DMS 273 (cell line): ENCODE measurements around the gene ATXN7.

ENCODE experiments used
- DNase-seq: peaks from one replicate; lab custom pipeline; 2025; ENCODE audit not compliant: unreplicated experiment; lab: John Stamatoyannopoulos, UW

ATXN7 gene

DNA sequence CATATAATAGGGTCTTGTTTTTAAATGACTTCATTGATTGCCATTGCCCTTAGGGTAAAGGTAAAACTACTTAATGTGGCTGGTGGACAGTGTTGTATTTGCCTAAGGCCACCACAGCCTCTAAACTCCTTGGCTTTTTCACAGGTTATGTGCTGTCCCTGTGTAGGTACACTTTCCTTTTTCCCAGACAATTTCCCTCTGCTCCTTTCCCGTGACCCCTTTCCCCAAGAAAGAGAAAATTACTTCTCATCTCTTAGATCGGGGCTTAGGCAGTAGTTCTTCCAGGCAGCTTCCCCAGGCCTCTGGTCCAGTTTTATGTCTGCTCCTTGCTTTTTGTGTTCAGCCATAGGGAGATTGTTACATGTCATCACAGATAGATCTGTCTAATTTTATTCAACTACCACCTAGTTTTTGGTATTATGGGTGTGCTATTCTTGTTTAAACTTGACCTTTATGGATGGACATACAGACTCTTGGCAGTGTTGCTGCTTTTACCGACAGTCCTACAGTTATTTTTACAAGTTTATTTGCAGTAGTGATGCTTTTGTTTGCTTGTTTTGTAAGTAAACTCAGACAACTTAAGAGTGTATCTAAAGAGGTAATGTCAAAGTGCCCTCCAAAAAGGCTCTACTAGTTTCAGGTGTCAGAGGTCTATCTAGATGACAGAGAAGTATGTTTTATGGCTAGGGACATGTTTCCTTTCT, 69.0 kb downstream of the ATXN7 start:
- DNase-seq = no peak

DNA sequence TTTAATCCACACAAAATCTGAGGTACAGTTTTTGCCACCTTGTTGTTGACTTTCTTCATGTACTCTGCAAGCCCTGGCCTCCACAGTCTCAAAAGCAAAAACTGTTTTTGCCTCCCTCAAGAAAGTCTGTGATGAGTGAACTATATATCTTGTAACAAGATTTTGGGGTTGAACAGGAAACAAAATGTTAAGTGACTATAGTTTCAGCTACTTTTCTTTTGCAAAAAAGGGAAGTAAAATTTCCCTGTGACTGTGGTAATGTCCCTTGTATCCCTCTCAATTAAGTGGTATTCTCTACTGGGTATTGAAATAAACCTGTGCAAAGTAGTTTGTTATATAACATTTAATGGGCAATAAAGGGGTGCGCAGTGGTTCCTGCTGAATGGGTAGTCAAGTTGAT, 69.8 kb downstream of the ATXN7 start:
- no peak for DNase-seq

DNA sequence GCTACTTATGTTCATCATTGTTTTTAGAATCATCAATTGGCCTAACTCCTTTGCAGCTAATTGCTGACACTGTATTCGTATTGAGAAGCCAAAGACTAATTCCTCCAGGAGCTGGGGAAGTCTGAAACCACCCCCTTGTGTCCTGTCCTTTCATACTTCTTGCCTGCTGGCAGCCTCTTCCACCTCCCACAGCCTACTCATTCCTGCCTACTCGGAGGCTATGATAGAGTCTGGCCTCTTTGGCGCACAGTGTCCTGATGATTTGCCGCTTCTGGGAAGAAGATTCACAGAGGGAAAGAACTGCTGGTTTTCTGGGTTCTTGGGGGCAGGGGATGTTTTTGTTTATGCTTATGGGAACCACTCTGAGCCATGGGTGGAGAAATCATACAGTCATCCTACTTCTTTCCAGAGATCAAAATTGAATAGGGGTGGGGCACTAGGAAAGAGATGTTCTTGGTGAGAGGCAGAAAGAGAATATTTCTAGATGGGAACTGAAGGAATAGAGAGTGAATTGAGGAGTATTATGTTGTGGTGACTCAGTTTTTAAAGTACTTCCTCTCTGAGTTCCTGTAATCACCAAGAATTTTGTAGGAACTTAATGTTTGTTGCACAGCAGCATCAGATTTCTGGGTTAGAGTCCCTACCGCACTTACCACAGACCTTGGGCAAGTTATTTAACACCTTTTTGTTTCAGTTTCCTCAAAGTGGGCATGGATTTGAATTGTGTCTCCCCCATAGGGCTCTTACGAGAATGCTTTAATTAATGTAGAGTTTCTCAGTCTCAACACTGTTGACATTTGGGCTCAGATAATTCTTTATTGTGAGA, 70.6 kb downstream of the ATXN7 start:
- no peak for DNase-seq

DNA sequence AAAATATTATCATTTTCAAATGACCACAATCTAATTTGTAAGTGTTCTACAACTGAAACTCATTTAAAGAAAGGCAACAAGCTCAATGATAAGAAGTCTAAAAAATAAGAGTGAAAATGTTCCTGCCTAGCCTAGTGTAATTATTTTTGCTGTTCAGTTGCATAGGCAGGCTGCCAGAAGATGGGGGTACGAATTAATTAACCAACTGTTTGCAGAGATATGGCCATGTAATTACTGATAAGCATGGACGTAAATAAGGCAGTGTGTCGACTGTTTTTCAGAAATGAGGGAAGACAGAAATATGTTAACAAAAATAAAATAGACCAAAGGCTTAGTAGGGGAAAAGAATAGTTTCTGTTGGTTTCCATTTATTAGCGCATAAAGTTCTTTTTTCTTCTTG, 73.3 kb downstream of the ATXN7 start:
- peak; percentile 80 for DNase-seq

DNA sequence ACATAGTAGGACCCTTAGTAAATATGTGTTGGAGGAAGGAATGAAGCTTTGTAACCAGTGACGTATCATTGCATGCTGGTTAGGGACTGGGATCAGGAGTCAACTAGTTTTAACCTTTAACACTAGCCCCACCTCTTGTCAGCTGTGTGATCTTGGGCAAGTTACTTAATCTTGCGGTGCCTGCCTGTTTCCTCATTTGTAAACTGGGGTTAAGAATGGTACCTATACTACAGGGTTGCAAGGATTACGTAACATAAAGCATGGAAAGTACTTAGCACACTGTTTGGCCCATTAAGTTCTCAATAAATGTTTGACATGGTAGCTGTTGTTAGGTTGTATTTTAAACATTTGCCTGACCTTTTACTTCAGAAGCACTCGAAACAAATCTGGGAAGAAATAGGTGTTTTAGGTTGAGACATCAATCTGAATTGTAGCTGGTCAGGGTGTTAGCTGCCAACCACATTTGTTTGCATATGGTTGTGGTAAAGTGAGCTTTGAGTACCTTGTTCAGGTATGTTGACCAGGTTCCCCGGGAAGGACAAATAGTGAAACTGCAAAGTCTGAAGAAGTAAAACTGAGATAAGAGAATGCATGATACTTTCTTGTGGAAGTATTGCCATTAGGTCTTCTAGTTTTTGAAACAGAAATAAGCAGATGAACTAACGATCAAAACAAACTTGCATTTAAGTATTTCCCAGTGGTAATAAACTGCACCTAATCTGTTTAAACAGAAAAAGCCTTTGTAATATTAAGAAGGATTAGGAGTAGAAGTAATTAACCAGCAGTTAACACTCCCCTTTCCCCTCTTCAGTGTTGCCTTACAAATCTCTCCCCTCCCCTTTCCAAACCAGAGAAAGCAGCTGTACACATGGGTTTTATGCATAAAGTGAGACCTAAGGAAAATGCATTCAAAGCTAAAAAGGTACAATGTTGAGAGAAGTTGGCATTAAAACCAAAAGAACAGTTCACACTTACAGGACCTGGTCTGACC, 74.3 kb downstream of the ATXN7 start:
- DNase-seq = peak; percentile 14

DNA sequence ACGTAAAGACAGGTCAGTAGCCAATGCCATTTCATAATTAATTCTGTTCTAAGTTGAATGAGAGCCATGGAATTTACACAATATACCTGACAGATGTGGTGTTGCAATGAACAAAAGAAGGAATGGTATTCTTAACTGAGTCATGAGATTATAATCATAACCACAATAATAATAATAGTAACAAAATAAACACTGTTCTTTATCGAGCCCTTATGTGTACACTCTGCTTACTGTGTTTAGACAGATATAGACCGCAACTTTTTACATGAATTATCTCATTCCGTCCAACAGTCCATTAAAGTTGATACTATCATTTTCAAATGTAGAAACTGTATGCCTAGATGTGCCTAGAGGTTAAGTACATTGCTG, 76.7 kb downstream of the ATXN7 start:
- DNase-seq = no peak

DNA sequence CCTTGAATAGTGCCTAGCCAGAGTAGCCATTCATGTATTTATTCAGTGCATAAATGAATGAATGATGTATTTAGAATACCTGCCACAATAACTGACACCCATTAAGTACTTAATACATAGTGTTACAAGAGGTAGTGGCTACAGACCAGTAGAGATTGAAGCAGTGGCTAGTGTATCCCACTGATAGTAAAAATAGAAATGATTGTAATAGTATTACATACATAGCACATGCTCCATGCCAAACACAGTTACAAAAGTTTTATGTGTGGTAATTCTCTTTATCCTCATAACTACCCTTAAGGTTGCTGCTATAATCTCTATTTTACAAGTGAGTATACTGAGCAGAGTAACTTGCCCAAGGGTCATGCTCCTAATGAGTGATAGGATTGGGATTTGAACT, 78.9 kb downstream of the ATXN7 start:
- DNase-seq = no peak

DNA sequence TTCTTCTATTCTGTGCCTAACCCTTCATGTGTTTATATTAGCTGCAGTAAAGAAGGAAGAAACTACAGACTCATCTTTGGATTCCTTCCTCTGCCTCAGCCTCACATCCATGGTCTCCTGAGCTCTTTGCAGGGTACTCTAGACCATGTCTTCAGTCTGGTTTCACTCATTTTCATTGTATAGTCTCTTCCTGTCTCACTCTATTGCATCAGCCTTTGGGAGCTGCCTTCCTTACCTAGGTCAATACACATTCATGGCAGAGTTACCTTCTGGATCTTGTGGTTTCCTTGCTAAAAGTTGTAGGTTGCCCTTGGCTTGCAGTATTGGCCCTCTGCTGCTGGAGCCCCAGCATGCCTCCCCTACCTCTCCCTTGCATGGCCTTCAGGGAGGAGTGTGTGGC, 80.0 kb downstream of the ATXN7 start:
- no peak for DNase-seq

DNA sequence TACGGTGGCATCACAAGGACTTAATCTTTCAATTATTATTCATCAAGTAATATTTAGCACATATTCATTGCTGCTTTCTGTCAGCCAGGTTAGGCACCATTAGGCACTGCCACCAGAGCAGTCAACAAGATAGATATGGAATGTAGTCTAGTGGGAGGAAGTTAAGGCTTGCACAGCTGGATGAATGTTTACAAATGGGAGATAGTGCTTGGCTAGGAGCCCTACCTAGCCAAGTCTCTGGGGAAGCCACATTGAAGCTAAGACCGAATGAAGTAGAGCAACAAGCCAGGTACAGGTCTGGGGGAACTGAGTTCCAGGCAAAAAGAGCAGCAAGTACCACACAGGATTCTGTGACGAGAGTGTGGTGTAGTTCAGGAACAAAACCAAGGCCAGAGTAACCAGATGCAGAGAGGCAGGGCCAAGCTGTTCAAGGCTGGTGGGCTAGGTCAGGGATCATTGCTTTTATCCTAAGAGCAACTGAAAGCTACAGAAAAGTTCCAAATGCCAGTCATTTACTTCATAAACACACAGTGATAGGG, 82.0 kb downstream of the ATXN7 start:
- peak; percentile 20 for DNase-seq

DNA sequence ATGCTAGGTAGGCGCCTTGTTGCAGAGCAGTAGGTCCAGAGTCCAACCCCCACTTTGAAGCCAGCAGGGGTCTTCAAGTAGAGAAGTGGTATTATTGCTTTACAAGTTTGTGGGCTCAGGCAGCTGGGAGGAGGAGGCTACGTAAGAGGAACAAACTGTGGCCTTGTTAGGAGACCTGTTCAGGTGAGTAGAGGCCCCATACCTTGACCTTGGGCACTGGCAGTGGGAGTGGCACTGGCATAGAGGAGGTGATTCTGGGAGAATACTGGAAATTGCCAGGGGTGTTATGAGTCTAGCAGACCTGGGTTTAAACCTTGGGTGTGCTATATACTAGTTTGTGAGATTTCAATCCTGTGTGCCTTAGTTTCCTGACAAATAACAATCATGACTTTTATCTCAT, 83.1 kb downstream of the ATXN7 start:
- no peak for DNase-seq

DNA sequence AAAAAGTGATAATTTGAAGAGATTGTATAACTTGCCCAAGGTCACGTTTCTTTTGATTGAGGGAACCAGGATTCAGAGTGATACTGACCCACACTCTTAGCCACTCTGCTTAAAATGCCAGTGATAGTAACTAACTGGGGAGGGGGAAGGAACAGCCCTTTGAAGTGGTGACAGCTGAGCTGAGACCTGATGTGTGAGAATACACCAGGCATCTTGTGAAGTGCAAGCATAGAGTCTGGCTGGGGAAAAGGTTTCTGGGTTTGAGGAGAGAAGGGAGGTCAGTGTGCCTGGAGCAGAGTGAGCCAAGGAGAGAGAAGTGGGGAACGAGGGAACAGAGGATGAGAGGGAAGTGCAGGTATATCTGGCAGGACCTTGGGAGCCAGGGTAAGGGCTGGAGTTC, 83.9 kb downstream of the ATXN7 start:
- DNase-seq = no peak

DNA sequence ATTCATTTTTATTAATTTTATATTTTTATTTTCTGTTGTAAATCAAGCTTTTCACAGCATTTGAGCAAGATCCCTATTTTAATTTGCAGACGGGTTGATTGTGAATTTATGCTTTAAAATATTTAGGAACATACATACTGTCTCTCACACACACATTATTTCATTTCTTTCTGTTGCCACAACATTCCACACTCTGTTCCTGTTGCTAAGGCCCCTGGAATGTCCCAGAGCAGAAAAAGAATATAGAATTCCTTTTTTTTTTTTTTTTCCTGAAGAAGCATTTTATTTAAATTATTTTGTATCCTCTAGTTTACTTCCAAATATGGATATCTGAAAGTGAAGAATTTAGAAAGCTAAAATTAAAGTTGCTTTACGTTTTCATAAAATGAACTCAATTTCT, 85.3 kb downstream of the ATXN7 start:
- DNase-seq = no peak

DNA sequence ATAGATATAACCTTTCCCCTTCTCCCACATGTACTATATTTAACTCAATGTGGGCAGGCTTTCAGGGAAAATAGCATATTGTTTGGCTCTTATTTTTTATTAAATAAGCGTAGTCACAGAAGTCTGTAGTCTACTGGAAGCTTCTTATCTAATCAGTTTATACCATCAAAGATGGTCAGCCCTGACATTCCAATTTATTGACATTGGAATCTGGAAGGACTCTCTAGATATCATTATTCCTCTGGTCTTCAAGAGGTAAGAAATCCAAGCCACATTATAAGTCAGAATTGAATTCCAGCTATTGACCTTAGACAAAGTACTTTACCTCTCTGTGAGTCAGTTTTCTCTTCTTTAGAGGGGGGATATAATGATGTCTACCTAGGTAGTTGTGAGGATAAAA, 87.0 kb downstream of the ATXN7 start:
- no peak for DNase-seq

DNA sequence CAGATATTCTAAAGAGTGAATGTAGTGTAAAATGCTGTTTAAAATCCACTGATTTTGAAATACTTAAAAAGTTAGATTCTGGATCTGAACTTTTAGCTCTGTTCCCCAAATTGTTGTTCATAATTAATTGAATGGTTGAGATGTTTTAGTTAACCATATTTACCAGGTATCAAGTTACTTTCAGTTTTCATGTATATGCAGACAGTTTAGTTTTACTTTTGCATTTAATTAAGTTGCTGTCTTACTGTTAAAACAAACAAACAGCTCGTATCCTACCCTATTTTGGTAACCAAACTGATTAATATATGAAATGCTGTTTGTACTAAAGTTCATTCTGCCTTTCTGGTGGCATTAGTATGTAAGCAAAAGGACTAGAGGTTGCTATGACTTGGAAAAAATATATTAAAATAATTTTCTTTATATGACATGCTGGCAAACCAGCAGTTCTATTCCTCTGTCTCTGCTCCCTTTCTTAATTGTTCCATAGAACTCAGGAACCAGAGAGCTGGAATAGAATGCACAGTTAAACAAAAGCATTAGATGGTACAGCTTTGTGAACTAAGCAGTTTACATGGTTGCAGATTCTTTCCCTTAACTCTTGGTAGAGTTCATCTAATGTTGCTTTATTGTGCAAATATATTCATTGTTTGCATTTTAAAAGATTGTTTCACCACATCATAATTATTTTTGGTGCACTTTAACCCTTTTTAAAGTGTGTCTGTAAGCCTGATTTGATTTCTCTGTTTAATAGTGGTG, 88.0 kb downstream of the ATXN7 start:
- DNase-seq = no peak

DNA sequence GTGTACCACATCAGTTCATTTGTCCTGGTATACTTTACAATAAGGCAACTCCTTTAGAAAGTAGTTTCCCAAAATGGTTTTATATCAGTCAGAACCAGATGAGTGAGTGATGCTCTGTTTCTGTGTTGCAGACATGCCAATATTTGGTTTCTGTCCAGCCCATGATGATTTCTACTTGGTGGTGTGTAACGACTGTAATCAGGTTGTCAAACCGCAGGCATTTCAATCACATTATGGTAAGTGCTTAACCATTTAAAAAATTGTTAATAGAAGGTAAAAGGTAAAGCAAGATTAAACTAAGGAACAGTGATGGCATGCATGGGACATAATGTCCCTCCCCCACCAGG, 88.6 kb downstream of the ATXN7 start:
- DNase-seq = no peak

DNA sequence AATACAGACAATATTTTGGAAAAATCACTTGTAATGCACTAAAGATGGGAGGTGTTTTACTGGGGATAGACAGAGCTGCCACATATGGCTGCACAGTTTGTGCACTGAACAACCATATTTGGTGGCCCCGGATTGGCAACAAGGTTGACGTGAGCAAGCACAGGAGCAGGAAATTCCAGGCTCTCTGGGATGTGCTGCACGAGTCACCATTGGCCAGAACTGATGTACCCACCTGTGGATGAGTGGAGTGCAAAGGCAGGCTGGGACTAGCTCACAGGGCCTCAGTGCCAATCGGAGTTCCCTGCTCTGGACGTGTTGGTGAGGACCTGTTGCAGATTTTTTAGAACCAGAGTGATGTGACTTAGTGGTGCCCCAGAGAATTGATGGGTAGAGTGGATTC, 90.5 kb downstream of the ATXN7 start:
- no peak for DNase-seq

DNA sequence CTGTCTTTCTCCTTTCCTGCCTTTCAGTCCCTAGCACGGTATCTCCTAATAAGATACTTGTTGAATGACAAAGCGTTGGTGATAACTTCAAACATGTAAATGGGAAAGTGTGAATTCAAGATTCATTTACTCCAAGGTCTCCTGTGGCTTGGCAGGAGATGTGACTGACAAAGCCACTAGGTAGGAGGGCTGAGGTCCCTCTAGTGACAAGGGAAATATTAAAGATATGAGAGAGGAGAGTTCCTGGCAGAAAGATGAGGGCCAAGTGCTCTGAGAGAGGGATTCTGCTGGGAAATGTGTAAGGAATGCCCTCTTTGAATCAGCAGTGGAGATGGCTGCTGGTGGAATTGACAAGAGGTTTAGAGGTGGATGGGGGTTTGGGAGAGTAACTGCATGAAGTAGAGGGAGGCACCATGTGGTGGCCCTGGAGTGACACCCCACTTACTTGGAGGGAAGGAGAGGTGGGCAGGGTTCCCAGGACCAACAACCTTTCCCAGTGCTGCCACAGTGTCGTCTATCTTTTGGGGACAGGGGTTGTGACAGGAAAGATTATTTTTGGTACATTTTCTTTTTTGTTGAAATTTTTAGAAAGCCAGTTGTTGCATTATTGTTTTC, 91.5 kb downstream of the ATXN7 start:
- no peak for DNase-seq

DNA sequence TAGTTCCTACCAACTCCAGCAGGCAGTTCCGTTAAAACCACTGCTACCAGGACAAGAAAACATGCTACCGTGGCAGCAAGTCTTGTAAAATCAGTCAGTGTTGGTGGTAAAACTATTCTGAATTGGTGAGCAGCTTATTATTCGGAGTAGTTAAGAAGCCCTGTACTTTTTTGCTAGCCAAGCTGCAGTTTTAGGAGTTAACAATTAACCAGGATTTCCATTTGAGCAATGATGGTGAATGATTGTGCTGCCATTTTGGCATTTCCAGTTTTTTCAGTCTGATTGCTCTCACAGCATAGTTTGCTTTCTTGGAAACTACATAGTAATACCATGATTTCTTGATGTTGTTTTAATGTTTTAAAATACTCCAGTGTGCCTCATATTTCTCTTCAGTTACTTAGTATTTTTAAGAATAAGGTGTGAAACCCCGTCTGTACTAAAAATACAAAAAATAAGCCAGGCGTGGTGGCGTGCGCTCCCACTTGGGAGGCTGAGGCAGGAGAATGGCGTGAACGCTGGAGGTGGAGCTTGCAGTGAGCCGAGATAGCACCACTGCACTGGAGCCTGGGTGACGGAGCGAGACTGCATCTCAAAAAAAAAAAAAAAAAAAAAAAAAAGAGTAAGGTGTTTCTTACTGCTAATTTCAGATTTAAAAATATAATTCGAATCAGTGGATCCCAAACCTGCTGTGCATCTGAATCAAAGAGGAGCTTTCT, 92.3 kb downstream of the ATXN7 start:
- DNase-seq = no peak

DNA sequence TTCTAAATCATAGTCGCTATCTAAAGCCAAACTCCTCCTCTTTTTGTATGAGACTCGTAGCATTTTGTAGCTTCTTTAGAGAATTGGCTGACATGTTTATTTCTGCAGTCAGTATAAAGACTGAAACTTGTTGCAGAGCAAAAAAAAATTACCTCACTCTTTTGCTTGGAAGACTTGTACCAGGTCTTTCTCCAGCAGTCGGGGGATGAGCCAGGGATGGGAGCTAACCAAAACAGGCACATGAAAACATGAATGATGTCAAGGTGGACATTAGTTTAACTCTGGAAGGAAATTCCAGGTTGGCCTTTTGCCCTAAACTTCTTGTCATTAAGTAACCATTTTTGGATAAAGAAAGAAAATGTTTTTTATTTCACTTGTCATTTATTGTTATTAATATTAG, 95.5 kb downstream of the ATXN7 start:
- no peak for DNase-seq
